HG03045 (cell line): ENCODE measurements around the gene PLEKHO2.
A peak's percentile ranks its signal among the peaks of the same experiment; 100 is the strongest.

Source experiments
- ATAC-seq: cut with Tn5 transposase; IDR thresholded peaks from one replicate; pipeline ENCODE4 v1.9.1; 2021; ENCODE audit warnings: mild to moderate bottlenecking, moderate library complexity; ENCODE audit not compliant: unreplicated experiment

Gene PLEKHO2

DNA sequence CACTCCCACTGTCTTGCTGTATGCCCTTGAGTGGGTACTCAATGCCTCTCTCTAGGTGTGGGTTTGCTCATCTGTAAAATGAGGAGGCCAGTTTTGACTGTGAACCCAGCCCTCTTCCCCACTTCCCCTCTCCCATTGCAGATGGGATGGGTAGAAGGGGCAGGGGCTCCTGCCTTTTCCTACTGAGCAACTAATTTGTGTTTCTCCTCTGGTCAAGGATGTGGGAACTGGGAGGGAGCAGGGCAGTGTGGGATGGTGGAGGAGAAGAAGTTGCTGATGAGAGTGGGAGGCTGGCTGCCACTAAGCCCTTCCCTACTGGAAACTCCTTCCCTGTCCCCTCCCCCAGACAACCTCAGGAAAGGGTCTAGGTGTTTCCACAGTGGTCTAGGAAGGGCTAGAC lies 49.8 kb downstream of the PLEKHO2 start:
- ATAC-seq, result no peak

DNA sequence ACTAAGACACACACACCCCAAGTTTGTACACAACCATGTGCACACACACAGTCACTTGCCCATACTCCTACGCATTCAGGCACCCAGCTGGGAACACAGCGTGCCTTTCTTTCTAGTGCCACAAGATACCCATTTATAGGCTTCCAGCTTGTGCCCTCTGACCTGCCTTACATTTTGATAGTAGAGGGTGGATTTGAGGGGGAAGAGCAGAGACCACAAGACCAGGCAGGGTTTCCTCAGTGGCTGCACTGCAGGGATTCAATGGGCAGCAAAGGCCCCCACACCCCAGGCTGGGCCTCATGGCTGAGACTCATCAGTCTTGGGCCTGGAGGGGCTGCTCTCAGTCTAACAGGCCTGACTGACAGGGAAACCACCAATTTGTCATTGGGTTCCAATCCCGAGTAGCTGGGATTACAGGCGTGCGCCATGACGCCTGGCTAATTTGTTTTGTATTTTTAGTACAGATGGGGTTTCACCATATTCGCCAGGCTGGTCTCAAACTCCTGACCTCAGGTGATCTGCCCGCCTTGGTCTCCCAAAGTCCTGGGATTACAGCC lies 51.2 kb downstream of the PLEKHO2 start:
- ATAC-seq, result no peak

DNA sequence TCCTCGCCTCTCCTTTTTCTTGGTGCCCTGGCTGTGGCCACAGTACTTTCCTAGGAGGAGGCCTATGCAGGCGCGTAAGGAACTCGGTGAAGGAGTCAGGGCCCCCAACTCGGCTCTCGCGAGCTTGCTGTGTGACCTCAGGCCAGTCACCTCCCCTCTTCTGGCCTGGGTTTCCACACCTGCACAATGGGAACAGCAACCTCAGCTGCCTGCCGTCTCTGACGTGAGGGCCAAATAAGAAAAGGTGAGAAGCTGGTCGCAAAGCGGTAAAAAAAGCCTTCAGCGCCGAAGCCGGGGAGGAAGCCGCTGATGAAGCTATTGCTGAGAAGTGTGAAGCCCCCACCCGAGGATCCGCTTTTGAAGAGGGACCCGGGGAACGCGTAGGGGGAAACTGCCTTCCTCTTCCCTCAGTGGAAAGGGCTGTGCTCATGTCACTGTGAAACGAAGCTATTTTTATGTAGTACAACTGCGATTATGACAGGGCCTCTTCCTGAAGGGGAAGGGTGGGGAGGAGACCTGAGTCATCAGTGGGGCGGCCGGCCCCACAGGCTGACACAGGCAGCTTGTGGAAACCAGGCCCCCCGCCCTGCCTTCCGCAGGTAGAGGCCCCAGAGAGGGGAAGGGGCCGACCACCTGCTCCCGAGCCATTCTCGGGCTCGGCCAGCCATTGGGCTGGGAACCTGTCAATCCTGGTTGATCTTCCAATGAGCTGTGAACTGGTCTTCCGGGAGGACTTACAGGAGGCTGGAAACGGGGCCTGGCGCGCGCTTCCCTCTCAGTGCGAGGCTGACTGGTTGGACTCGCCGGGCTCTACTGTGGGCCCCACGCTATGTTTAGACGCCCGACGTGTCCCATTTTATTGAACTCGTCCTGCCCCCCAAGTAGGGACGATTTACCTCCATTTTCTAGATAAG lies 52.0 kb downstream of the PLEKHO2 start:
- ATAC-seq, result peak; percentile 71

DNA sequence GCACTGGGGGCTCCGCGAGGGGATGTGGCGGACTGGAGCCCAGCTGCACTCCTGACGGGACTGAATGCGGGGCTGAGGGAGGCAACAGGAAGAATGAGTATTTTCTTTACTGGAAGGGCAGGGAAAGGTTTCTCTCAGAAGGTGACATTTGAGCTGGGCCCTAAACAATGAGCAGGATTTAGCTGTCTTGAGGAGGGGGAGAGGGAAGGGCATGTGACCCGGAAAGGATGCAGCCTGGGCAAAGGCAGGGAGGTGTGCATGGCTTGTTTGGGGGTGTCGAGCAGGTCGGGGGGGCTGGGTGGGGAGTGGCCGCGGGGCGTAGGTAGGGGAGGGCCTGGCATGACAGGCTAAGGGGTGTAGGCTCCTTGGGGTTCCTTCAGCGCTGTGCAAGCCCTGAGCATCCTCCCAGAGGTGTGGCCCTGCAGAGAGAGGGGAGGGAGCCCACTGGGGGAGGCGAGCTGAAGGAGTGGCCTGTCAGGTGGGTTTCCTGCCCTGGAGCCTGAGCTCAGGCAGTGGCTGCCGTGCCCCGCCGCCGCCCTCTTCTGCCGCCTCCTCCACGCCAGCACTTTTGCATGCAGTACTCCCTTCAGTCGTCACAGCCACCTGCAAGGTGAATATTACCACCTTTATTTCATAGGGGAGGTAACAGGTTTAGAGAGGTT lies 52.8 kb downstream of the PLEKHO2 start:
- peak; percentile 33 for ATAC-seq

DNA sequence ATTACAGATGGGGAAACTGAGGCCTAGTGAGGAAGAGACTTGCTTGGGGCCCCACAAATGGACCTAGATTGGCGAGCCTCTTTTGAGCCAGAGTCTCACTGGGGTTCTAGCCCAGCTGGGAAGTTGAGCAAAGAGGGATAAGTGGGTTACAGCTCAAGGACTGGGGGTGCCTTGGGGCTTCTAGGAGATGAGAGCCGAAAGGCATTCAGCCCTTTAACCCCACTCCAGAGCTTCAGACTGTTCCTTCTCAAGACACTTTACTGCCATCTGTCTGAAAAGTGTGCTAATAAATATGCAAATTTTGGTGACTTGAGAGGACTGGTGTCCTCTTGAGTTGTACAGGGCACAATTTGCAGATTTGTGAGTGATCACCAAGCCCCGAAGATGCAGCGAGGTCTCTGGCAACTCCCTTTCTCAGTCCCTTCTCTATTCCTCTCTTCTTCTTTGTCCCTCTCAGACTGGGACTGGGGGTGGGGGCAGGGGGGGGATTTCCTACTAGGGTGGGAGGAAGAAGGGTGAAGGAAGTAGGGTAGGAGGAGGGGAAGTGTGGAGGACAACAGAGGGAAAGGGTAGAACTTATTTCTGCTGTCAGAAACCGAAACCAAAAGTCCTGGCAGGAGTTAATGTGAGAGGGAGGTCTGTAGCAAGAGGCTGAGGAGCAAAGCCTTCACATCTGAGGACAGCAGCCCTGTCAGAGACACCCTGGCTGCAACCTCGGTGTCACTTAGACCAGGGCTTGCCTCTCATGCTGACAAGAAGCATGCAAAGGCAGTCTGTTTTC lies 53.8 kb downstream of the PLEKHO2 start:
- no peak for ATAC-seq

DNA sequence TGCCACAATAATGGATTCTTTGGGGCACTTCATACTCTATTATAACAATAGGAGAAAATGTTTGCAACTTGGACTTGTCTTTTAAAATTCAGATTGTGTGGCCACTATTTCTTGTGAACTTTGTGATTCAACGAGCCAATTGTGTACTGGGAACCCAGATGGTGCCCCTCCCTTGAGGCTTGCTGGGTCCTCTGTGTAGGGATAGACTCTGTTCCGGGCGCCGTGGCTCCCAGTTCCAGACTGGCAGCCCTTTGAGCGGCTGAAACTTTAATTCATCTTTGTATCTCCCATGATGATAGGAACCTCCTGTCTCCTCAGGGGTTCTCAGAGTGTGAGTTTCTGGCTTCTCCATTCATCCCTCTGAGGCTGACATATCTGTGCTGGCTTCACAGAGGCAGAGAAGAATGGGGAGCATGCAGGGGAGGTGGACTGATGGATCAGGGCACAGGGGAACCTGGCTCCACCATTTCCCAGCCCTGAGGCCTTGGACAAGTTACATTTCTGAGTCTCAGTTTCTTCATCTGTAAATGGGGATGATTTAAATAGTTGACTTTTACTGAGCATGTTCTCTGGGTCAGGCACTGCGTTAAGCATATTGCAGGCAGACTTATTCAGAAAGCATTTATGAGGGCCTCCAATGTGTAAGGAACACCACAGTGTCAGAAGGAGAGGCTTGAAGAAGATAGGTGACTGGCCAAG lies 54.8 kb downstream of the PLEKHO2 start:
- ATAC-seq, result no peak

DNA sequence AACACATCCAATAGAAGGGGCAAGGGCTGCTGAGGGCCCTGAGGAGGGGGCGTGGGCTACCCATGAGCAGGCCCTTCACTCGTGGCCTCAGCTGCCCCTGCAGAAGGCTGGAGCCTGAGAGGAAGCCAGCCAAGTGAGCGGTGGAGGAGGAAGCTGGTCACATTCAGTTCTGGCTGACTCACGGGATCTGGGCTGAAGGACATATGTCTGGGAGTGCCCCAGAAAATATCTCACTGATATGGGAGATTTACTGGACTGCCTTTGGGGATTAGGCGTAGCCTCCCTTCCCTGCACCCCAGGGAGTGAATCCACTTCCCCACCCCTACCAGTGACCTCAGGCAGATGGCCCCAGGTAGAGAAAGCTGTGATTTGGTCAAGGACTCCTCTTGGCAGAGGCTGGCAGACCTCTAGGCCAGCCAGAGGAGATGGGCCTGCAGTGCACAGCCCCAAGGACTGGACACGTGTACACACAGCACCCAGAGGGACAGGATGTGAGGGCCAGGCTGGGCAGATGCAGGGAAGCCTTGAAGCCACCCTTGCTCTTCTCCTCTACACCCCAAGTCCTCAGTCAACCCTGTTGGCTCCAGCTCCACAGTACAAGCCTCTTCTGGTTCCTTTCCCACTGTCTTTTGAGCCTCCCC lies 55.8 kb downstream of the PLEKHO2 start:
- ATAC-seq, result no peak

DNA sequence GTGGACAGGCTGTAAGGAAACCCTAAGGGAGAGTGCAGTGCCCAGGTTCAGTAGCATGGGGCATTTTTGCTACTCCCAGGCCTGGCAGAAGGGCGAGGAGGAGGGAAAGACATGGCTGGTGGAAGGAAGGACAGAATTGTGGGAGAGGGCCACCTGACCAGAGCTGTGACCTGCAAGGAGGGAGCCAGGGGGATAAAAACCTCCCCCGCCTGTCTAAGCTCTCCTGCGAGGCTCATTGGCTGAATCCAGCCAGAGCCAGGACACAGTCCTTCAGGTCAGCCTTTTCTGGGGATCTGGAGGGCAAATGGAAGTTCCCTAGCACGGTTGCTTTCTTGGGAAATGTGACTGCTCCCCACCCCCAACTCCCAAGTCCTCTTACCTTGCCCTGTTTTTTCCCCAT lies 56.7 kb downstream of the PLEKHO2 start:
- ATAC-seq, result no peak

DNA sequence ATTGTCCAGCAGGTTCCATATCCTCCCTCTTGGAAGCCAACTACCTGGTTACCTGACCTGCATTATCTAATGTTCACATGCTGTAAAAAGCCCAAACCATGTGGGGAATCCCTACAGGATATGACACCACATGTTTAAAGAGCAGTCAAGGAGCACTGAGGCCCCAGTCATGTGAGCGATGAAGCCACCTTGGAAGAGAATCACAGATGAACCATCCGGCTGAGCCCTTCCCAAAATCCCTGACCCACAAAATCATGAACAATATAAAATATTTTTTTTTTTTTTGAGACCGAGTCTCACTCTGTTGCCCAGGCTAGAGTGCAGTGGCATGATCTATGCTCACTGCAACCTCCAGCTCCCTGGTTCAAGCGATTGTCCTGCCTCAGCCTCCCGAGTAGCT lies 59.4 kb downstream of the PLEKHO2 start:
- ATAC-seq, result no peak

DNA sequence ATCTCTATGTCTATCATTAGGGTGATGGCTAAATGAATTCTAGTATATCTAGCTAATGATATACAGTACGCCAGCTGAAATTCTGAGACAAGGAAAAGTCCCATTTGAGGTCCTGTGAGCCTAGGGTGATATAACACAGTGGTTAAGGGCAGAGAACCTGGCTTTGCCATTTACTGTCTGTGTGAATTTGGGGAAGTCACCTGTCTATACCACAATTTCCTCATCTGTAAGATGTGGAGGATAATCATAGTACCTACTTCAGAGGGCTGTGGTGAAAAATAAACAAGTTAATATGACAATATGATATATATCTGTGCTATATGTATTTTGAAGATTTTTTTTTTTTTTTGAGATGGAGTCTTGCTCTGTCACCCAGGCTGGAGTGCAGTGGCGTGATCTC lies 60.2 kb downstream of the PLEKHO2 start:
- no peak for ATAC-seq

DNA sequence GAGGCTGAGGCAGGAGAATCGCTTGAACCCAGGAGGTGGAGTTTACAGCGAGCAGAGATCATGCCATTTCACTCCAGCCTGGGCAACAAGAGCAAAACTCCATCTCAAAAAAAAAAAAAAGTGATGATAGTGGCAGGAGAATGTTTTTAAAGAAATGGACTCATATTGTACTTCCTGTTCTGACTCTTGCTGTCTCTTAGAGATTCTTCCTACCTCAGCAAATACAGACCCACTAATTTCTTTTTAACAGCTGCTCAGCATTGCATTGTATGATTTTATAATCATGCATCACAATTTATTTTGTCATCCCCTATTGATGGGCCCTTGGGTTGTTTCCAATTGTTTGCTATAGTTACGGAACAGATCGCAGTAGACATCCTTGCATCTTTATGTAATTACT lies 61.1 kb downstream of the PLEKHO2 start:
- ATAC-seq, result no peak

DNA sequence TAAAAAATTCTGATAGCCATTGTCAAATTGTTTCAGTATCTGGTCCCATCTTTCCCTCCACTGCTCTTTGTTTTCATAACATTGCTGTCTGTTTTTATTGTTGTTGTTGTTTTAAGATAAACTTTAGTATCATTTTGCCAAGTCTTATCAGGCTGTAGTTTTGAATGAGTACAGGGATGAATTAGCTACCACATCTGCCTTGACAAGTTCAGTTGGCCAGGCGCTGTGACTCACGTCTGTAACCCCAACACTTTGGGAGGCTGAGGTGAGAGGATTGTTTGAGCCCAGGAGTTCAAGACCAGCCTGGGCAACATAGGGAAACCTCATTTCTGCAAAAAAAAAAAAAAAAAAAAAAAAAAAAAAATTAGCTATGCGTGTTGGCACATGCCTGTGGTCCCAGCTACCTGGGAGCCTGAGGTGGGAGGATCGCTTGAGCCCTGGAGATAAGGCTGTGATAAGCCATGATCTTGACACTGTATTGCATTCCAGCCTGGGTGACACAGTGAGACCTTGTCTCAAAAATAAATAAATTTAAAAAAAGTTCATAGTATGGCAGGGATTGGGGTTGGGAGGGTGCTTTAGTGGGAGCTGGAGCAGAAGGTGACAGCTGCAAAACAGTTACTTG lies 61.7 kb downstream of the PLEKHO2 start:
- no peak for ATAC-seq

DNA sequence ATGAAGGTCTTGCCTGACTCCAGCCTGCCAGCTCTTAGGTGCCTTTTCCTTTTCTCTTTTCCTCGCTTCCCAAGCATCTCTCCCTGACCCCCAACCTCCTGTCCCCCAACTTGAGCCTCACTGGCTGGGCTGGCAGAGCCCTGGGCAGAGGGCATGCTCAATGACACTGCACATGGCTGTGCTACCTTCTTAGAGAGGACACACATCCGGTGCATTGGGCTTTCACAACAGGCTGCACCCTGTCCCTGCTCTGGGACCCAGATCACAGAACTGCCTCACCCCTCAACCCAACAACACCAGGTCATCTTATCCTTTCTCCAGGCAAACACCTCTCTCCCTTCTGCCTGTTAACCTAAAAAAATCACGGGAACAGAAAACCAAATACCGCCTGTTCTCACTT lies 62.5 kb downstream of the PLEKHO2 start:
- ATAC-seq, result no peak

DNA sequence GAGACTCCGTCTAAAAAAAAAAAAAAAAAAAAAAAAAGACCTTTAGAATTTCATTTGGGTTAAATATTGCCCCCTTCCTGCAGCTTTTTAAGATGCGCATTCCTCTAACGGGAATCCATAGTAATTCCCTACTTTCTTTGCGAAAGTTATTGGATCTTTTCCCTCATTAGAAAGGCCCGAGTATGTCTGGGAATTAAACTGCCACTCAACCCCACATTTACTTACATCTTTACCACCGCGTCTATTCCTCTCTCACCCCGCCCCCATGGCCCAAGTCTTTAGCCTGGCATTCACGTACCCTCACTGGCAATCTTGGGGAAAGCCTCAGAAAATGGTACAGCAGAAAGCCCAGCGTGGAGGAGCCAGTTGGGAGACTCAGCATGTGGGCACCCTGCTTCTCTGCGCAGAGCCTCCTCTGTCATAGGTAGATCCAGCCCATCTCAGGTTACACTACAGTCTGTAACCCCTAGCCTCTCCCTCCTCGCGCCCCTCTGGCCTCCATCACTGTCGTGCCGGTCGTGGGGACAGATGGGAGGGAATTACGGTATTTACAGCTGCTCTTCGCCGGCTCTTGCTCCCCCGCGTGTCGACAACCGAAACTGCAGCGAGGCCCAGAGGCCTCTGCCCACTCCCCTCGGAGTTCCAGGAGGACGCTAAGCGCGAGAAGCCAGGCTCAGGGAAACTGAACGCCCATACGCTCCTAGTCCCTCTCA lies 63.6 kb downstream of the PLEKHO2 start:
- no peak for ATAC-seq

DNA sequence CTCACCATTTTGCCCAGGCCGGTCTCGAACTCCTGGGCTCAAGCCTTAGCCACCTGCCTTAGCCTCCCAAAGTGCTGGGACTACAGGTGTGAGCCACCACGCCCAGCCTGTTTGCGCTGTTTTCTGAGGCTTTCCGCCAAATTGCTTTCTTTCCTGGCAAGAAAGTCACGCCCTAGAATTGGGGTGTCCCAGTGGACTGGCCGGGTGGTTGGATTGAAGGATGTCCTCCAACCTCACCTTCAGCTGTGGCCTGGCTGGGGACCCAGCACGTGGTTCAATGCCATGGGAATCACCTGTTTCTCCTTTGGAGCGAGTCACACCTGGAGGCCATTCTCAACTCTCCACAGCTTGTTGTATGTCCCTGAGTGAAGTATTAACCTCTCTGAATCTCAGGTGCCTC lies 64.2 kb downstream of the PLEKHO2 start:
- no peak for ATAC-seq

DNA sequence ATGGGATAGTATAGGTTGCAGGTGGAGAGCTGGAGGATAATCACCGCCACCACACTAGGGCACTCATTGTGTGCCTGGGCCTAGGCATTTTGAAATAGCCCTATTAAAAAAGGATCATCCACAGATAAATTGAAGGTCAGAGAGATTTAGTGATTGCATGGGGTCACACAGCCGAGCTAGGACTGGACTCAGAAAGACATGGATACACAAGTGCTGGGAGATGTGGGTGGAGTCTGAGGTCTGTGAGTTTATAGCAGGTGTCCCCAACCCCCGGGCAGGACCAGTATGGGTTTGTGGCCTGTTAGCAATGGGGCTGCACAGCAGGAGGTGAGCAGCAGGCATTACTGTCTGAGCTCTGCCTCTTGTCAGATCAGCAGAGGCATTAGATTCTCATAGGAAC lies 64.7 kb downstream of the PLEKHO2 start:
- ATAC-seq, result no peak

DNA sequence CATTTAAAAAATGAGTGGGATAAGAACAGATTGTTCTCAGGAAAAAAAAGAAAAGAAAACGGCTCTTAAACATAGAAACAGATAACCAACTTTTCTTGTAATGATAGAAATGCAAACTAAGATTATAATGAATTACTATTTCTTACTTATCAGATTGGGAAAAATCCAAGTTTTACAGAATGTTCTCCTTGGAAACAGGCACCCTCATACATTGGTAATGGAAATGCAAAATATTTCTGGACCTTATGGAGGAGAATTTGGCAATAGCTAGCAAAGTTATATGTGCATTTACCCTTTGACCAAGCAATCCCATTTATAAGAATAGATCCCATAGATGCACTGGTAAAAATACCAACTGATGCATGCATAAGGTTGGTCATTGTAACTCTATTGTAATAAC lies 66.3 kb downstream of the PLEKHO2 start:
- ATAC-seq, result no peak

DNA sequence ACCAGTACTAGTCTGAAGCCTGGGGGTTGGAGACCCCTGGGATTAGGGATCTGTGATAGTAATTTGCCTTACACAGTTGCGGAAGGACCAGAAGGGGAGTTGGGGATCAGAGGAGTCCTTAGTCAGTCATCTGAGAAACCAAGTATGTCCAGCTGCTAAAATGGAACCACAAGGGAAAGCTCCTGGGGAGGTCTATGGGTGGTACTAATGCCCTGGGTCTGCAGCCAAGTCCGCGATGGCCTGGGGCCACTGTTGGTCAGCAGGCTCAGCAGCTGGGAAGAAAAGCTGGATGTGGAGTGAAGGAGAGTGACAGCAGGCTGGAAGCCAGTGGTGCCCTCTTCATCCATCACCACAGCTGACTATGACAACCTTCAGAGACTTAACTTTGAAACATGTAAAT lies 67.8 kb downstream of the PLEKHO2 start:
- ATAC-seq, result no peak
